MG63 (cell line): ENCODE measurements around the gene IFT52. TPM values are rescaled to one million over a fixed set of nuclear protein-coding genes. Genes with fewer than 3 reads are reported as not detected.

Experiments used
- DNase-seq: peaks from one replicate; pipeline ENCODE4 v3.0.0-alpha.2; 2020
- H3K27me3 ChIP-seq: fragments of 250-450 bp; sonication (Bioruptor Pico); 2 replicates; pipeline ENCODE4 v1.5.1; 2020; ENCODE audit warnings: mild to moderate bottlenecking, moderate library complexity
- H3K36me3 ChIP-seq: fragments of 250-450 bp; sonication (Bioruptor Pico); 2 replicates; pipeline ENCODE4 v1.5.1; 2020; ENCODE audit warnings: mild to moderate bottlenecking, moderate library complexity
- H3K4me3 ChIP-seq: fragments of 250-450 bp; sonication (Bioruptor Pico); 2 replicates; pipeline ENCODE4 v1.5.1; 2020; ENCODE audit warnings: mild to moderate bottlenecking, moderate library complexity
- H3K9me3 ChIP-seq: fragments of 250-450 bp; sonication (Bioruptor Pico); 2 replicates; pipeline ENCODE4 v1.5.1; 2020; ENCODE audit warnings: mild to moderate bottlenecking, moderate library complexity
- total RNA-seq: library from RNA; depleted of rRNA; stranded (reverse); fragments of >200 nt; shearing (Covaris generic); gene quantifications from 2 replicates; pipeline ENCODE4 v1.2.3, GENCODE V29; 2014; ENCODE audit warnings: low replicate concordance; rRNA removed

The IFT52 gene
- 45.4 and 53.0 TPM in 2 replicates for total RNA-seq

- DNase-seq, result peak; percentile 96
- Histone ChIP-seq H3K36me3 (peaks cover 4% of the 10 kb centered on the region), H3K9me3 (no peaks in the 10 kb centered on the region)
Measured at GRCh38 chr20:43590392-43591303, at the start of gene IFT52. IFT52 (plus strand) TSS chr20:43590937; CDS start chr20:43594699, 3,762 bp downstream.

GRCh38 chr20:43541214-43541613, 49.5 kb upstream of the IFT52 start:
- no peak for DNase-seq
- Histone ChIP-seq H3K4me3 (no peak overlapping the region), H3K9me3 (0 out of 2 replicates have a peak, but pooled peaks cover 2% of the 10 kb centered on the region), H3K36me3 (no peaks in the 10 kb centered on the region), H3K27me3 (no peaks in the 10 kb centered on the region)

More at GRCh38 chr20:43590392-43591303, at the start of gene IFT52:
- H3K27me3 ChIP-seq, result no peaks in the 10 kb centered on the region
- H3K4me3 ChIP-seq, result peak within 1 kb of the TSS; percentile 89

GRCh38 chr20:43542161-43542560, 48.6 kb upstream of the IFT52 start:
- no peaks in the 10 kb centered on the region for H3K27me3 ChIP-seq
- no peaks in the 10 kb centered on the region for H3K36me3 ChIP-seq
- no peak for DNase-seq
- H3K4me3 ChIP-seq, result no peak overlapping the region
- peaks cover 2% of the 10 kb centered on the region; the same call in 1 of the 2 replicates for H3K9me3 ChIP-seq

- Histone ChIP-seq H3K9me3 (peaks cover 7% of the 10 kb centered on the region; the same call in 1 of the 2 replicates), H3K4me3 (no peak overlapping the region), H3K27me3 (no peaks in the 10 kb centered on the region), H3K36me3 (no peaks in the 10 kb centered on the region)
- no peak for DNase-seq
Measured at GRCh38 chr20:43542674-43543073, 48.1 kb upstream of the IFT52 start.

GRCh38 chr20:43543138-43543537, 47.6 kb upstream of the IFT52 start:
- Histone ChIP-seq H3K9me3 (peaks cover 7% of the 10 kb centered on the region; the same call in 1 of the 2 replicates), H3K4me3 (no peak overlapping the region), H3K36me3 (no peaks in the 10 kb centered on the region), H3K27me3 (no peaks in the 10 kb centered on the region)
- DNase-seq, result no peak

- Histone ChIP-seq H3K36me3 (no peaks in the 10 kb centered on the region), H3K27me3 (no peaks in the 10 kb centered on the region), H3K9me3 (peaks cover 7% of the 10 kb centered on the region; the same call in 1 of the 2 replicates), H3K4me3 (no peak overlapping the region)
- no peak for DNase-seq
Measured at GRCh38 chr20:43544501-43544900, 46.2 kb upstream of the IFT52 start.

GRCh38 chr20:43545837-43546578, 44.7 kb upstream of the IFT52 start:
- Histone ChIP-seq H3K36me3 (no peaks in the 10 kb centered on the region), H3K27me3 (no peaks in the 10 kb centered on the region), H3K4me3 (no peak overlapping the region), H3K9me3 (peaks cover 7% of the 10 kb centered on the region; the same call in 1 of the 2 replicates)
- no peak for DNase-seq

- H3K27me3 ChIP-seq, result no peaks in the 10 kb centered on the region
- H3K4me3 ChIP-seq, result no peak overlapping the region
- no peak for DNase-seq
- H3K36me3 ChIP-seq, result no peaks in the 10 kb centered on the region
- peaks cover 5% of the 10 kb centered on the region; the same call in 1 of the 2 replicates for H3K9me3 ChIP-seq
Measured at GRCh38 chr20:43548273-43548880, 42.4 kb upstream of the IFT52 start.

- Histone ChIP-seq H3K4me3 (no peak overlapping the region), H3K36me3 (no peaks in the 10 kb centered on the region), H3K27me3 (no peaks in the 10 kb centered on the region), H3K9me3 (peaks cover 5% of the 10 kb centered on the region; the same call in 1 of the 2 replicates)
- no peak for DNase-seq
Measured at GRCh38 chr20:43549416-43550065, 41.2 kb upstream of the IFT52 start.

- H3K27me3 ChIP-seq, result no peaks in the 10 kb centered on the region
- no peak for DNase-seq
- H3K4me3 ChIP-seq, result no peak overlapping the region
- peaks cover 5% of the 10 kb centered on the region; the same call in 1 of the 2 replicates for H3K9me3 ChIP-seq
- no peaks in the 10 kb centered on the region for H3K36me3 ChIP-seq
Measured at GRCh38 chr20:43550456-43550855, 40.3 kb upstream of the IFT52 start.

GRCh38 chr20:43554369-43554768, 36.4 kb upstream of the IFT52 start:
- no peak overlapping the region for H3K4me3 ChIP-seq
- no peaks in the 10 kb centered on the region for H3K27me3 ChIP-seq
- DNase-seq, result no peak
- H3K36me3 ChIP-seq, result no peaks in the 10 kb centered on the region
- no peaks in the 10 kb centered on the region for H3K9me3 ChIP-seq

GRCh38 chr20:43558412-43559146, 32.2 kb upstream of the IFT52 start, which contains the start of gene SGK2:
SGK2 (plus strand) TSS chr20:43559027; CDS start chr20:43566496, 7,469 bp downstream.
- no peak within 1 kb of the TSS for H3K4me3 ChIP-seq
- peak; percentile 27 for DNase-seq
- no peaks in the 10 kb centered on the region for H3K36me3 ChIP-seq
- H3K27me3 ChIP-seq, result no peaks in the 10 kb centered on the region
- H3K9me3 ChIP-seq, result no peaks in the 10 kb centered on the region

- Histone ChIP-seq H3K4me3 (no peak overlapping the region), H3K36me3 (no peaks in the 10 kb centered on the region), H3K27me3 (no peaks in the 10 kb centered on the region), H3K9me3 (no peaks in the 10 kb centered on the region)
- DNase-seq, result no peak
Measured at GRCh38 chr20:43559147-43559987, 31.4 kb upstream of the IFT52 start.

- no peak for DNase-seq
- H3K27me3 ChIP-seq, result no peaks in the 10 kb centered on the region
- no peaks in the 10 kb centered on the region for H3K9me3 ChIP-seq
- no peaks in the 10 kb centered on the region for H3K36me3 ChIP-seq
- H3K4me3 ChIP-seq, result no peak overlapping the region
Measured at GRCh38 chr20:43560974-43561373, 29.8 kb upstream of the IFT52 start.

- Histone ChIP-seq H3K9me3 (no peaks in the 10 kb centered on the region), H3K4me3 (no peak overlapping the region), H3K36me3 (no peaks in the 10 kb centered on the region), H3K27me3 (no peaks in the 10 kb centered on the region)
- no peak for DNase-seq
Measured at GRCh38 chr20:43563429-43563828, 27.3 kb upstream of the IFT52 start.
